HEK293 (cell line): ENCODE data around the gene SH3GLB2.
A peak's percentile ranks its signal among the peaks of the same experiment; 100 is the strongest.

Experiments
- BCL11A ChIP-seq: fragments of 450-650 bp; formaldehyde crosslinking; IDR thresholded peaks from 2 replicates; pipeline ENCODE4 v1.5.1; 2016; ENCODE audit warnings: low read depth, missing biosample characterization, missing genetic modification characterization
- HIC1 ChIP-seq: fragments of 450-650 bp; formaldehyde crosslinking; IDR thresholded peaks from 2 replicates; pipeline ENCODE4 v1.5.1; 2016; ENCODE audit warnings: missing biosample characterization, missing genetic modification characterization
- KLF10 ChIP-seq: fragments of 450-650 bp; IDR thresholded peaks from 2 replicates; pipeline ENCODE4 v1.5.1; 2018; ENCODE audit warnings: missing biosample characterization, mild to moderate bottlenecking, missing genetic modification characterization
- KLF7 ChIP-seq: fragments of 450-650 bp; formaldehyde crosslinking; IDR thresholded peaks from 2 replicates; pipeline ENCODE4 v1.5.1; 2016; ENCODE audit warnings: missing biosample characterization, missing genetic modification characterization, borderline replicate concordance
- MEIS1 ChIP-seq: sonication (generic); formaldehyde crosslinking; IDR thresholded peaks from 2 replicates; pipeline ENCODE4 v1.8.1; 2022; ENCODE audit warnings: missing genetic modification reagents, mild to moderate bottlenecking, borderline replicate concordance
- ZBTB20 ChIP-seq: fragments of 450-650 bp; formaldehyde crosslinking; IDR thresholded peaks from 2 replicates; pipeline ENCODE4 v1.5.1; 2016; ENCODE audit warnings: missing biosample characterization, missing genetic modification characterization
- ZBTB26 ChIP-seq: fragments of 450-650 bp; formaldehyde crosslinking; optimal IDR thresholded peaks from 2 replicates; pipeline ENCODE3; 2016; ENCODE audit warnings: missing biosample characterization, mild to moderate bottlenecking, missing genetic modification characterization
- ZBTB7A ChIP-seq: fragments of 450-650 bp; formaldehyde crosslinking; IDR thresholded peaks from 2 replicates; pipeline ENCODE4 v1.5.1; 2016; ENCODE audit warnings: low read depth, missing biosample characterization, missing genetic modification characterization
- ZBTB8A ChIP-seq: fragments of 450-650 bp; formaldehyde crosslinking; IDR thresholded peaks from 2 replicates; pipeline ENCODE4 v1.5.1; 2016; ENCODE audit warnings: missing biosample characterization, missing genetic modification characterization
- ZFP37 ChIP-seq: fragments of 450-650 bp; formaldehyde crosslinking; IDR thresholded peaks from 2 replicates; pipeline ENCODE4 v1.5.1; 2016; ENCODE audit warnings: missing biosample characterization, missing genetic modification characterization
- ZIC2 ChIP-seq: fragments of 450-650 bp; formaldehyde crosslinking; IDR thresholded peaks from 2 replicates; pipeline ENCODE4 v1.5.1; 2016; ENCODE audit warnings: missing biosample characterization, missing genetic modification characterization
- ZNF133 ChIP-seq: fragments of 450-650 bp; formaldehyde crosslinking; IDR thresholded peaks from 2 replicates; pipeline ENCODE4 v1.5.1; 2016; ENCODE audit warnings: missing biosample characterization, missing genetic modification characterization
- ZNF18 ChIP-seq: fragments of 450-650 bp; formaldehyde crosslinking; IDR thresholded peaks from 2 replicates; pipeline ENCODE4 v1.5.1; 2016; ENCODE audit warnings: missing biosample characterization, missing genetic modification characterization
- ZNF350 ChIP-seq: fragments of 450-650 bp; formaldehyde crosslinking; IDR thresholded peaks from 2 replicates; pipeline ENCODE4 v1.5.0; 2017; ENCODE audit warnings: missing biosample characterization, mild to moderate bottlenecking, missing genetic modification characterization
- ZNF501 ChIP-seq: fragments of 450-650 bp; formaldehyde crosslinking; IDR thresholded peaks from 2 replicates; pipeline ENCODE4 v1.5.1; 2016; ENCODE audit warnings: missing biosample characterization, missing genetic modification characterization
- ZNF521 ChIP-seq: fragments of 450-650 bp; formaldehyde crosslinking; IDR thresholded peaks from 2 replicates; pipeline ENCODE4 v1.5.1; 2017; ENCODE audit warnings: missing biosample characterization, mild to moderate bottlenecking, missing genetic modification characterization
- ZSCAN16 ChIP-seq: fragments of 450-650 bp; formaldehyde crosslinking; IDR thresholded peaks from 2 replicates; pipeline ENCODE4 v1.5.1; 2016; ENCODE audit warnings: missing biosample characterization, missing genetic modification characterization
- ZSCAN30 ChIP-seq: fragments of 450-650 bp; IDR thresholded peaks from 2 replicates; pipeline ENCODE4 v1.5.1; 2018; ENCODE audit warnings: missing biosample characterization, mild to moderate bottlenecking, missing genetic modification characterization, moderate library complexity
- TF ChIP-seq, protein P1 (sequence below): sonication (generic); formaldehyde crosslinking; IDR thresholded peaks from 2 replicates; pipeline ENCODE4 v1.8.1; 2022; ENCODE audit warnings: mild to moderate bottlenecking, moderate library complexity, missing genetic modification reagents
- TF ChIP-seq, protein P2 (sequence below): fragments of 450-650 bp; formaldehyde crosslinking; IDR thresholded peaks from 2 replicates; pipeline ENCODE4 v1.5.1; 2017; ENCODE audit warnings: missing biosample characterization, mild to moderate bottlenecking, missing genetic modification characterization, moderate library complexity
- TF ChIP-seq, protein P3 (sequence below): fragments of 450-650 bp; formaldehyde crosslinking; IDR thresholded peaks from 2 replicates; pipeline ENCODE4 v1.5.1; 2016; ENCODE audit warnings: missing biosample characterization, missing genetic modification characterization
- TF ChIP-seq, protein P4 (sequence below): fragments of 450-650 bp; formaldehyde crosslinking; IDR thresholded peaks from 2 replicates; pipeline ENCODE4 v1.5.1; 2016; ENCODE audit warnings: missing biosample characterization, missing genetic modification characterization
- TF ChIP-seq, protein P5 (sequence below): fragments of 450-650 bp; formaldehyde crosslinking; IDR thresholded peaks from 2 replicates; pipeline ENCODE4 v1.5.1; 2016; ENCODE audit warnings: missing biosample characterization, missing genetic modification characterization

The SH3GLB2 gene

GRCh38 chr9:129027685-129028191 is 393 bp downstream of the SH3GLB2 start (continued):
- TF ChIP-seq HIC1 = peak; percentile 96
- TF ChIP-seq MEIS1 (CRISPR knock-in tag) = no peak
- TF ChIP-seq ZNF350 = no peak
- TF ChIP-seq ZBTB8A (tag by site-specific recombination) = peak; percentile 97
- no peak for TF ChIP-seq KLF7 (tag by site-specific recombination)
- TF ChIP-seq ZSCAN30 (tag by site-specific recombination) = 0 out of 2 replicates have a peak, but pooled peaks have one; percentile 10
- TF ChIP-seq, protein P1, sequence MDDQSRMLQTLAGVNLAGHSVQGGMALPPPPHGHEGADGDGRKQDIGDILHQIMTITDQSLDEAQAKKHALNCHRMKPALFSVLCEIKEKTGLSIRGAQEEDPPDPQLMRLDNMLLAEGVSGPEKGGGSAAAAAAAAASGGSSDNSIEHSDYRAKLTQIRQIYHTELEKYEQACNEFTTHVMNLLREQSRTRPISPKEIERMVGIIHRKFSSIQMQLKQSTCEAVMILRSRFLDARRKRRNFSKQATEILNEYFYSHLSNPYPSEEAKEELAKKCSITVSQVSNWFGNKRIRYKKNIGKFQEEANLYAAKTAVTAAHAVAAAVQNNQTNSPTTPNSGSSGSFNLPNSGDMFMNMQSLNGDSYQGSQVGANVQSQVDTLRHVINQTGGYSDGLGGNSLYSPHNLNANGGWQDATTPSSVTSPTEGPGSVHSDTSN (CRISPR knock-in tag) = no peak
- TF ChIP-seq ZFP37 (tag by site-specific recombination) = no peak
- TF ChIP-seq, protein P2, sequence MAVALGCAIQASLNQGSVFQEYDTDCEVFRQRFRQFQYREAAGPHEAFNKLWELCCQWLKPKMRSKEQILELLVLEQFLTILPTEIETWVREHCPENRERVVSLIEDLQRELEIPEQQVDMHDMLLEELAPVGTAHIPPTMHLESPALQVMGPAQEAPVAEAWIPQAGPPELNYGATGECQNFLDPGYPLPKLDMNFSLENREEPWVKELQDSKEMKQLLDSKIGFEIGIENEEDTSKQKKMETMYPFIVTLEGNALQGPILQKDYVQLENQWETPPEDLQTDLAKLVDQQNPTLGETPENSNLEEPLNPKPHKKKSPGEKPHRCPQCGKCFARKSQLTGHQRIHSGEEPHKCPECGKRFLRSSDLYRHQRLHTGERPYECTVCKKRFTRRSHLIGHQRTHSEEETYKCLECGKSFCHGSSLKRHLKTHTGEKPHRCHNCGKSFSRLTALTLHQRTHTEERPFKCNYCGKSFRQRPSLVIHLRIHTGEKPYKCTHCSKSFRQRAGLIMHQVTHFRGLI (tag by site-specific recombination) = 0 out of 2 replicates have a peak, but pooled peaks have one; percentile 26
- TF ChIP-seq ZNF521 (tag by site-specific recombination) = no peak
- 0 out of 2 replicates have a peak, but pooled peaks have one; percentile 31 for TF ChIP-seq ZBTB7A (tag by site-specific recombination)
- TF ChIP-seq BCL11A (tag by site-specific recombination) = peak; percentile 60; the same call in 1 of the 2 replicates
- TF ChIP-seq ZBTB20 (tag by site-specific recombination) = peak; percentile 75
- no peak for TF ChIP-seq ZNF133 (tag by site-specific recombination)
- TF ChIP-seq ZNF501 (tag by site-specific recombination) = no peak
- peak; percentile 72 for TF ChIP-seq ZBTB26
- TF ChIP-seq, protein P3, sequence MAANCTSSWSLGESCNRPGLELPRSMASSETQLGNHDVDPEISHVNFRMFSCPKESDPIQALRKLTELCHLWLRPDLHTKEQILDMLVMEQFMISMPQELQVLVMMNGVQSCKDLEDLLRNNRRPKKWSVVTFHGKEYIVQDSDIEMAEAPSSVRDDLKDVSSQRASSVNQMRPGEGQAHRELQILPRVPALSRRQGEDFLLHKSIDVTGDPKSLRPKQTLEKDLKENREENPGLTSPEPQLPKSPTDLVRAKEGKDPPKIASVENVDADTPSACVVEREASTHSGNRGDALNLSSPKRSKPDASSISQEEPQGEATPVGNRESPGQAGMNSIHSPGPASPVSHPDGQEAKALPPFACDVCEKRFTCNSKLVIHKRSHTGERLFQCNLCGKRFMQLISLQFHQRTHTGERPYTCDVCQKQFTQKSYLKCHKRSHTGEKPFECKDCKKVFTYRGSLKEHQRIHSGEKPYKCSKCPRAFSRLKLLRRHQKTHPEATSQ (tag by site-specific recombination) = peak; percentile 29; the same call in 1 of the 2 replicates
- TF ChIP-seq, protein P4, sequence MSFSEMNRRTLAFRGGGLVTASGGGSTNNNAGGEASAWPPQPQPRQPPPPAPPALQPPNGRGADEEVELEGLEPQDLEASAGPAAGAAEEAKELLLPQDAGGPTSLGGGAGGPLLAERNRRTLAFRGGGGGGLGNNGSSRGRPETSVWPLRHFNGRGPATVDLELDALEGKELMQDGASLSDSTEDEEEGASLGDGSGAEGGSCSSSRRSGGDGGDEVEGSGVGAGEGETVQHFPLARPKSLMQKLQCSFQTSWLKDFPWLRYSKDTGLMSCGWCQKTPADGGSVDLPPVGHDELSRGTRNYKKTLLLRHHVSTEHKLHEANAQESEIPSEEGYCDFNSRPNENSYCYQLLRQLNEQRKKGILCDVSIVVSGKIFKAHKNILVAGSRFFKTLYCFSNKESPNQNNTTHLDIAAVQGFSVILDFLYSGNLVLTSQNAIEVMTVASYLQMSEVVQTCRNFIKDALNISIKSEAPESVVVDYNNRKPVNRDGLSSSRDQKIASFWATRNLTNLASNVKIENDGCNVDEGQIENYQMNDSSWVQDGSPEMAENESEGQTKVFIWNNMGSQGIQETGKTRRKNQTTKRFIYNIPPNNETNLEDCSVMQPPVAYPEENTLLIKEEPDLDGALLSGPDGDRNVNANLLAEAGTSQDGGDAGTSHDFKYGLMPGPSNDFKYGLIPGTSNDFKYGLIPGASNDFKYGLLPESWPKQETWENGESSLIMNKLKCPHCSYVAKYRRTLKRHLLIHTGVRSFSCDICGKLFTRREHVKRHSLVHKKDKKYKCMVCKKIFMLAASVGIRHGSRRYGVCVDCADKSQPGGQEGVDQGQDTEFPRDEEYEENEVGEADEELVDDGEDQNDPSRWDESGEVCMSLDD (tag by site-specific recombination) = peak; percentile 67; the same call in 1 of the 2 replicates
- no peak for TF ChIP-seq ZSCAN16
- TF ChIP-seq ZIC2 (tag by site-specific recombination) = peak; percentile 68
- TF ChIP-seq KLF10 (tag by site-specific recombination) = peak; percentile 20; the same call in 1 of the 2 replicates
- no peak for TF ChIP-seq ZNF18 (tag by site-specific recombination)
- TF ChIP-seq, protein P5, sequence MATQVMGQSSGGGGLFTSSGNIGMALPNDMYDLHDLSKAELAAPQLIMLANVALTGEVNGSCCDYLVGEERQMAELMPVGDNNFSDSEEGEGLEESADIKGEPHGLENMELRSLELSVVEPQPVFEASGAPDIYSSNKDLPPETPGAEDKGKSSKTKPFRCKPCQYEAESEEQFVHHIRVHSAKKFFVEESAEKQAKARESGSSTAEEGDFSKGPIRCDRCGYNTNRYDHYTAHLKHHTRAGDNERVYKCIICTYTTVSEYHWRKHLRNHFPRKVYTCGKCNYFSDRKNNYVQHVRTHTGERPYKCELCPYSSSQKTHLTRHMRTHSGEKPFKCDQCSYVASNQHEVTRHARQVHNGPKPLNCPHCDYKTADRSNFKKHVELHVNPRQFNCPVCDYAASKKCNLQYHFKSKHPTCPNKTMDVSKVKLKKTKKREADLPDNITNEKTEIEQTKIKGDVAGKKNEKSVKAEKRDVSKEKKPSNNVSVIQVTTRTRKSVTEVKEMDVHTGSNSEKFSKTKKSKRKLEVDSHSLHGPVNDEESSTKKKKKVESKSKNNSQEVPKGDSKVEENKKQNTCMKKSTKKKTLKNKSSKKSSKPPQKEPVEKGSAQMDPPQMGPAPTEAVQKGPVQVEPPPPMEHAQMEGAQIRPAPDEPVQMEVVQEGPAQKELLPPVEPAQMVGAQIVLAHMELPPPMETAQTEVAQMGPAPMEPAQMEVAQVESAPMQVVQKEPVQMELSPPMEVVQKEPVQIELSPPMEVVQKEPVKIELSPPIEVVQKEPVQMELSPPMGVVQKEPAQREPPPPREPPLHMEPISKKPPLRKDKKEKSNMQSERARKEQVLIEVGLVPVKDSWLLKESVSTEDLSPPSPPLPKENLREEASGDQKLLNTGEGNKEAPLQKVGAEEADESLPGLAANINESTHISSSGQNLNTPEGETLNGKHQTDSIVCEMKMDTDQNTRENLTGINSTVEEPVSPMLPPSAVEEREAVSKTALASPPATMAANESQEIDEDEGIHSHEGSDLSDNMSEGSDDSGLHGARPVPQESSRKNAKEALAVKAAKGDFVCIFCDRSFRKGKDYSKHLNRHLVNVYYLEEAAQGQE (tag by site-specific recombination) = no peak
